Neural cell (in vitro differentiated cells): ENCODE results near the gene PGF. TPM values are rescaled to one million over a fixed set of nuclear protein-coding genes. Genes with fewer than 3 reads are reported as not detected.

Experiments
- H2AFZ ChIP-seq: fragments of 200-600, 300-800 bp; sonication (generic), shearing (Covaris generic); 2 replicates; pipeline ENCODE4 v1.6.0; 2014; ENCODE audit warnings: low read depth, mild to moderate bottlenecking, antibody characterized with exemption, low read length, moderate library complexity
- H3F3A ChIP-seq: fragments of 200-600 bp; shearing (Covaris generic); 2 replicates; pipeline ENCODE4 v1.6.1; 2016; ENCODE audit warnings: mild to moderate bottlenecking, moderate library complexity, mixed read lengths, antibody characterized with exemption, low read length; ENCODE audit not compliant: insufficient read depth, poor library complexity, severe bottlenecking
- H3K27ac ChIP-seq: fragments of 200-600, 300-800 bp; sonication (generic), shearing (Covaris generic); 2 replicates; pipeline ENCODE4 v1.5.1; 2014; ENCODE audit warnings: mild to moderate bottlenecking, low read length, moderate library complexity
- H3K27me3 ChIP-seq: fragments of 300-800, 200-600 bp; sonication (generic), shearing (Covaris generic); 2 replicates; pipeline ENCODE4 v1.6.0; 2014; ENCODE audit warnings: mild to moderate bottlenecking, low read depth, low read length, moderate library complexity; ENCODE audit not compliant: insufficient read depth
- H3K36me3 ChIP-seq: fragments of 300-800, 200-600 bp; sonication (generic), shearing (Covaris generic); 2 replicates; pipeline ENCODE4 v1.5.1; 2014; ENCODE audit warnings: mild to moderate bottlenecking, antibody characterized with exemption, low read length, moderate library complexity; ENCODE audit not compliant: insufficient read depth
- H3K4me2 ChIP-seq: fragments of 300-800, 200-600 bp; sonication (generic), shearing (Covaris generic); 2 replicates; pipeline ENCODE4 v1.6.0; 2014; ENCODE audit warnings: mild to moderate bottlenecking, low read length
- H3K4me3 ChIP-seq: fragments of 300-800, 200-600 bp; sonication (generic), shearing (Covaris generic); 2 replicates; pipeline ENCODE4 v1.5.1; 2014; ENCODE audit warnings: mild to moderate bottlenecking, low read length, moderate library complexity
- H3K79me2 ChIP-seq: fragments of 200-600 bp; shearing (Covaris generic); replicated peaks from 2 replicates; pipeline ENCODE4 v1.6.0; 2014; ENCODE audit warnings: mild to moderate bottlenecking, low read length, moderate library complexity; ENCODE audit not compliant: insufficient read depth
- H3K9ac ChIP-seq: fragments of 300-800, 200-600 bp; sonication (generic), shearing (Covaris generic); 2 replicates; pipeline ENCODE4 v1.6.1; 2016; ENCODE audit warnings: mild to moderate bottlenecking, low read length, mixed read lengths
- H3K9me2 ChIP-seq: fragments of 200-600 bp; shearing (Covaris generic); 2 replicates; pipeline ENCODE4 v1.6.1; 2016; ENCODE audit warnings: mild to moderate bottlenecking, low read length, mixed read lengths; ENCODE audit not compliant: insufficient read depth
- H3K9me3 ChIP-seq: fragments of 200-600, 300-800 bp; sonication (generic), shearing (Covaris generic); 2 replicates; pipeline ENCODE4 v1.6.1; 2016; ENCODE audit warnings: mild to moderate bottlenecking, mixed run types, low read length, moderate library complexity, mixed read lengths
- H4K20me1 ChIP-seq: fragments of 200-600 bp; shearing (Covaris generic); 2 replicates; pipeline ENCODE4 v1.6.1; 2016; ENCODE audit warnings: mild to moderate bottlenecking, mixed run types; ENCODE audit not compliant: insufficient read depth
- EP300 ChIP-seq: fragments of 450-650 bp; conservative IDR thresholded peaks from 2 replicates; pipeline ENCODE4 v1.6.1; 2014; ENCODE audit warnings: antibody characterized with exemption, mild to moderate bottlenecking, moderate library complexity; ENCODE audit not compliant: poor library complexity, severe bottlenecking
- EZH2 ChIP-seq: fragments of 200-600, 300-800 bp; shearing (Covaris generic), sonication (generic); IDR thresholded peaks from 2 replicates; pipeline ENCODE4 v1.6.1; 2014; ENCODE audit warnings: antibody characterized with exemption, low read length, borderline replicate concordance, mild to moderate bottlenecking; ENCODE audit not compliant: insufficient read depth, poor library complexity, severe bottlenecking
- MXI1 ChIP-seq: fragments of 450-650 bp; conservative IDR thresholded peaks from 2 replicates; pipeline ENCODE4 v1.6.1; 2014; ENCODE audit warnings: antibody characterized with exemption, mild to moderate bottlenecking; ENCODE audit not compliant: poor library complexity, severe bottlenecking
- POLR2AphosphoS5 ChIP-seq: IDR thresholded peaks from 2 replicates; pipeline ENCODE4 v1.6.1; 2012
- RAD21 ChIP-seq: fragments of 450-650 bp; conservative IDR thresholded peaks from 2 replicates; pipeline ENCODE4 v1.6.1; 2014; ENCODE audit warnings: antibody characterized with exemption, mild to moderate bottlenecking, moderate library complexity
- SMC3 ChIP-seq: fragments of 450-650 bp; conservative IDR thresholded peaks from 2 replicates; pipeline ENCODE4 v1.6.1; 2014; ENCODE audit warnings: antibody characterized with exemption, mild to moderate bottlenecking, moderate library complexity; ENCODE audit not compliant: poor library complexity
- TAF1 ChIP-seq: IDR thresholded peaks from 2 replicates; pipeline ENCODE4 v1.6.1; 2012; ENCODE audit warnings: low read depth
- polyA plus RNA-seq: library from polyadenylated mRNA; depleted of rRNA; stranded (reverse); fragments of >200 nt; gene quantifications from 2 replicates; pipeline ENCODE4 v1.2.3, GENCODE V29; 2014
- TF ChIP-seq, protein P1 (sequence below): IDR thresholded peaks from 2 replicates; pipeline ENCODE4 v1.6.1; 2012; ENCODE audit warnings: borderline replicate concordance
- TF ChIP-seq, protein P2 (sequence below): fragments of 450-650 bp; IDR thresholded peaks from 2 replicates; pipeline ENCODE4 v1.5.1; 2014; ENCODE audit warnings: antibody characterized with exemption, mild to moderate bottlenecking, moderate library complexity; ENCODE audit not compliant: poor library complexity, severe bottlenecking

The PGF gene
- polyA plus RNA-seq, 1 donor from 2014 or later: not detected

DNA sequence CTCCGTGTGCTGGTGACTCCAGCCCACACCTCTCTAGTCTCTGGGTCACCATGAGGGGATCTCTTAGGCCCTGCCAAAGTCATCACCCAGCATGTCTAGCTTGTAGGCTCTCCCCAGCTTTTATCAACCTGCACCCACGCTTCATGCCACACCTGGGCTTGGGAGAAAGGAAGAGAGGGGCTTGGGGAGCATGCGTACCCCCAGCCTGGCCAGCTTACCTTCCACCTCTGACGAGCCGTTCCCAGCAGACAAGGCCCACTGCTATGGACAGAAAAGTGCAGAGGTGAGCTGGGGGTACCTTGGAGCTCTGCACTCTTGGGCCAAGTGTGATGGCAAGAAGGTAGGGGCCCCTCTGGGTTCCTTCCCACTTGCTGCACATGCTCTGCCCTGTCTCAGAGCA is 1.7 kb downstream of the PGF start:
- TF ChIP-seq TAF1: no peak
- no peak for TF ChIP-seq SMC3
- TF ChIP-seq, protein P1, sequence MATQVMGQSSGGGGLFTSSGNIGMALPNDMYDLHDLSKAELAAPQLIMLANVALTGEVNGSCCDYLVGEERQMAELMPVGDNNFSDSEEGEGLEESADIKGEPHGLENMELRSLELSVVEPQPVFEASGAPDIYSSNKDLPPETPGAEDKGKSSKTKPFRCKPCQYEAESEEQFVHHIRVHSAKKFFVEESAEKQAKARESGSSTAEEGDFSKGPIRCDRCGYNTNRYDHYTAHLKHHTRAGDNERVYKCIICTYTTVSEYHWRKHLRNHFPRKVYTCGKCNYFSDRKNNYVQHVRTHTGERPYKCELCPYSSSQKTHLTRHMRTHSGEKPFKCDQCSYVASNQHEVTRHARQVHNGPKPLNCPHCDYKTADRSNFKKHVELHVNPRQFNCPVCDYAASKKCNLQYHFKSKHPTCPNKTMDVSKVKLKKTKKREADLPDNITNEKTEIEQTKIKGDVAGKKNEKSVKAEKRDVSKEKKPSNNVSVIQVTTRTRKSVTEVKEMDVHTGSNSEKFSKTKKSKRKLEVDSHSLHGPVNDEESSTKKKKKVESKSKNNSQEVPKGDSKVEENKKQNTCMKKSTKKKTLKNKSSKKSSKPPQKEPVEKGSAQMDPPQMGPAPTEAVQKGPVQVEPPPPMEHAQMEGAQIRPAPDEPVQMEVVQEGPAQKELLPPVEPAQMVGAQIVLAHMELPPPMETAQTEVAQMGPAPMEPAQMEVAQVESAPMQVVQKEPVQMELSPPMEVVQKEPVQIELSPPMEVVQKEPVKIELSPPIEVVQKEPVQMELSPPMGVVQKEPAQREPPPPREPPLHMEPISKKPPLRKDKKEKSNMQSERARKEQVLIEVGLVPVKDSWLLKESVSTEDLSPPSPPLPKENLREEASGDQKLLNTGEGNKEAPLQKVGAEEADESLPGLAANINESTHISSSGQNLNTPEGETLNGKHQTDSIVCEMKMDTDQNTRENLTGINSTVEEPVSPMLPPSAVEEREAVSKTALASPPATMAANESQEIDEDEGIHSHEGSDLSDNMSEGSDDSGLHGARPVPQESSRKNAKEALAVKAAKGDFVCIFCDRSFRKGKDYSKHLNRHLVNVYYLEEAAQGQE: no peak
- no peak for TF ChIP-seq MXI1
- TF ChIP-seq EZH2: no peak
- TF ChIP-seq, protein P2, sequence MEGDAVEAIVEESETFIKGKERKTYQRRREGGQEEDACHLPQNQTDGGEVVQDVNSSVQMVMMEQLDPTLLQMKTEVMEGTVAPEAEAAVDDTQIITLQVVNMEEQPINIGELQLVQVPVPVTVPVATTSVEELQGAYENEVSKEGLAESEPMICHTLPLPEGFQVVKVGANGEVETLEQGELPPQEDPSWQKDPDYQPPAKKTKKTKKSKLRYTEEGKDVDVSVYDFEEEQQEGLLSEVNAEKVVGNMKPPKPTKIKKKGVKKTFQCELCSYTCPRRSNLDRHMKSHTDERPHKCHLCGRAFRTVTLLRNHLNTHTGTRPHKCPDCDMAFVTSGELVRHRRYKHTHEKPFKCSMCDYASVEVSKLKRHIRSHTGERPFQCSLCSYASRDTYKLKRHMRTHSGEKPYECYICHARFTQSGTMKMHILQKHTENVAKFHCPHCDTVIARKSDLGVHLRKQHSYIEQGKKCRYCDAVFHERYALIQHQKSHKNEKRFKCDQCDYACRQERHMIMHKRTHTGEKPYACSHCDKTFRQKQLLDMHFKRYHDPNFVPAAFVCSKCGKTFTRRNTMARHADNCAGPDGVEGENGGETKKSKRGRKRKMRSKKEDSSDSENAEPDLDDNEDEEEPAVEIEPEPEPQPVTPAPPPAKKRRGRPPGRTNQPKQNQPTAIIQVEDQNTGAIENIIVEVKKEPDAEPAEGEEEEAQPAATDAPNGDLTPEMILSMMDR: no peak
- TF ChIP-seq RAD21: no peak
- no peak for TF ChIP-seq POLR2AphosphoS5
- no peak for TF ChIP-seq EP300
- peaks cover 14% of the 10 kb centered on the region for H3K27me3 ChIP-seq
- H3K79me2 ChIP-seq: no peaks in the 10 kb centered on the region
- H3K27ac ChIP-seq: no peak overlapping the region
- no peak overlapping the region for H3K4me2 ChIP-seq
- H3F3A ChIP-seq: no peaks in the 10 kb centered on the region
- H2AFZ ChIP-seq: no peak overlapping the region
- no peaks in the 10 kb centered on the region for H4K20me1 ChIP-seq
- H3K4me3 ChIP-seq: no peak overlapping the region
- H3K9ac ChIP-seq: no peak overlapping the region
- H3K9me3 ChIP-seq: no peaks in the 10 kb centered on the region
- no peaks in the 10 kb centered on the region for H3K36me3 ChIP-seq
- no peaks in the 10 kb centered on the region for H3K9me2 ChIP-seq

DNA sequence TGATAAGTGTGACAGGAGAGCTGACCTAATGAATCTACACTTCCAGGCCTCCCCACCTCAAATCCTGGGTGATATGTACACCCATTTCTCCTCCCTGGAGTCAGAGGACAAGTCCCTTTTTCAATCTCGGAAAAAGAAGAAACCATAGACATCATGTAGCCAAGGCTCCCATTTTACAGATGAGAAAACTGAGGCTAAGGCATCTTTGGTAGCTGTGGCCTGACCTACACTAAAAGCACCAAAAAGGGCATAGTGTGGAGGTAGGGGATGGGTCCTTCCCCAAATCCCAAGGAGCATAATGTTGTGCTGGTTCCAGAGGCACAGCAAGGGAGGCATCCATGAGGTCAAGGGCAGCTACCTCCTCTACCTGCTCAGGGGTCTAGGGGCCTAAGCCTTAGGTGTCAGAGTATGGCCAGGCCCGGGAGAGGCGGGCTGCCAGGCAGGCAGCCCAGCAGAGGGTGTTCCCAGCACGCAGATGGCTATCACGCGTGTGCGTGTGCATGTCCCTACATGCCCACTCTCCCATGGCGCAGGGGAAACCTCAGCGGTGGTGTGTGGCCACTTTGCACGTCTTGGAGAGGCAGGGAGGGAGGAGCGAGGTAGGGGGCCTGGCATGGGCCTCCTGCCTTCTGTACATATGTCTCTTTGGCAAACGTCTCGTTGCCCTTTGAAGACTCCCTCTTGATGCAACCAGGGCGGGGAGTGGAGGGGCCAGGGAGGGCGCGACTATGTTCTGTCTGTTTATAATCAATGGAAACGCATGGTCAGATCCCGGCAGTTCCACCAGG is 2.5 kb downstream of the PGF start:
- H3K4me3 ChIP-seq: no peak overlapping the region
- H3K79me2 ChIP-seq: no peaks in the 10 kb centered on the region
- H3K36me3 ChIP-seq: no peaks in the 10 kb centered on the region
- H3K9me2 ChIP-seq: no peaks in the 10 kb centered on the region
- H3K9ac ChIP-seq: no peak overlapping the region
- no peaks in the 10 kb centered on the region for H3F3A ChIP-seq
- no peak overlapping the region for H3K4me2 ChIP-seq
- no peaks in the 10 kb centered on the region for H3K9me3 ChIP-seq
- H3K27me3 ChIP-seq: peaks cover 14% of the 10 kb centered on the region
- H2AFZ ChIP-seq: no peak overlapping the region
- no peak overlapping the region for H3K27ac ChIP-seq
- TF ChIP-seq RAD21 (no peak), SMC3 (no peak), POLR2AphosphoS5 (no peak), EZH2 (no peak), EP300 (no peak), MXI1 (no peak), TAF1 (no peak)
- TF ChIP-seq, protein P2: no peak
- TF ChIP-seq, protein P1: no peak
- no peaks in the 10 kb centered on the region for H4K20me1 ChIP-seq
